Loucy (cell line): Measurements from ENCODE around the gene JADE2.
"Not testable (repeated sequence)": the region's sequence is repeated elsewhere in the genome, so short reads cannot be mapped to it uniquely, and the experiment has no call there.

Source experiments
- H2AFZ ChIP-seq: fragments of 200-600 bp; sonication (generic); 2 replicates; pipeline ENCODE4 v1.6.0; 2016; ENCODE audit warnings: antibody characterized with exemption, mild to moderate bottlenecking, low read length, moderate library complexity
- H3F3A ChIP-seq: fragments of 200-600 bp; 2 replicates; pipeline ENCODE4 v1.6.0; 2016; ENCODE audit warnings: antibody characterized with exemption, low read depth, mild to moderate bottlenecking
- H3K27me3 ChIP-seq: fragments of 200-600 bp; sonication (generic); 2 replicates; pipeline ENCODE4 v1.6.1; 2014; ENCODE audit warnings: low read length, mild to moderate bottlenecking; ENCODE audit not compliant: insufficient read depth, poor library complexity, severe bottlenecking
- H3K36me3 ChIP-seq: fragments of 200-600 bp; sonication (generic); 2 replicates; pipeline ENCODE4 v1.6.1; 2016; ENCODE audit warnings: low read length; ENCODE audit not compliant: insufficient read depth
- H3K4me1 ChIP-seq: fragments of 200-600 bp; sonication (generic); 2 replicates; pipeline ENCODE4 v1.5.1; 2014; ENCODE audit warnings: low read length, mild to moderate bottlenecking; ENCODE audit not compliant: insufficient read depth, poor library complexity, severe bottlenecking
- H3K4me2 ChIP-seq: fragments of 200-600 bp; sonication (generic); 2 replicates; pipeline ENCODE4 v1.6.0; 2014; ENCODE audit warnings: antibody characterized with exemption, low read length, low read depth, mild to moderate bottlenecking; ENCODE audit not compliant: poor library complexity, severe bottlenecking
- H3K4me3 ChIP-seq: fragments of 200-600 bp; sonication (generic); 2 replicates; pipeline ENCODE4 v1.5.1; 2014; ENCODE audit warnings: low read length, mild to moderate bottlenecking, mixed read lengths; ENCODE audit not compliant: poor library complexity, severe bottlenecking
- H3K79me2 ChIP-seq: fragments of 200-600 bp; sonication (generic); 2 replicates; pipeline ENCODE4 v1.6.1; 2014; ENCODE audit warnings: low read length; ENCODE audit not compliant: insufficient read depth
- H3K9ac ChIP-seq: fragments of 200-600 bp; sonication (generic); 2 replicates; pipeline ENCODE4 v1.6.0; 2014; ENCODE audit warnings: mild to moderate bottlenecking, low read depth, low read length, moderate library complexity; ENCODE audit not compliant: poor library complexity, severe bottlenecking
- H3K9me2 ChIP-seq: fragments of 200-600 bp; sonication (generic); replicated peaks from 2 replicates; pipeline ENCODE4 v1.6.1; 2016; ENCODE audit warnings: low read depth, low read length, mixed read lengths
- H3K9me3 ChIP-seq: fragments of 200-600 bp; sonication (generic); 2 replicates; pipeline ENCODE4 v1.6.1; 2014; ENCODE audit warnings: mild to moderate bottlenecking, antibody characterized with exemption, low read length, low read depth; ENCODE audit not compliant: insufficient read depth
- H4K20me1 ChIP-seq: fragments of 200-600 bp; sonication (generic); 2 replicates; pipeline ENCODE4 v1.6.0; 2014; ENCODE audit warnings: antibody characterized with exemption, low read length, mild to moderate bottlenecking; ENCODE audit not compliant: insufficient read depth, poor library complexity, severe bottlenecking
- EZH2phosphoT487 ChIP-seq: fragments of 200-600 bp; IDR thresholded peaks from 2 replicates; pipeline ENCODE4 v1.6.1; 2018; ENCODE audit warnings: antibody characterized with exemption, mild to moderate bottlenecking, moderate library complexity, borderline replicate concordance
- TF ChIP-seq, protein P1 (sequence below): fragments of 200-600 bp; sonication (generic); conservative IDR thresholded peaks from 2 replicates; pipeline ENCODE4 v1.5.1; 2014; ENCODE audit warnings: mild to moderate bottlenecking, antibody characterized with exemption, low read length

The JADE2 gene

DNA sequence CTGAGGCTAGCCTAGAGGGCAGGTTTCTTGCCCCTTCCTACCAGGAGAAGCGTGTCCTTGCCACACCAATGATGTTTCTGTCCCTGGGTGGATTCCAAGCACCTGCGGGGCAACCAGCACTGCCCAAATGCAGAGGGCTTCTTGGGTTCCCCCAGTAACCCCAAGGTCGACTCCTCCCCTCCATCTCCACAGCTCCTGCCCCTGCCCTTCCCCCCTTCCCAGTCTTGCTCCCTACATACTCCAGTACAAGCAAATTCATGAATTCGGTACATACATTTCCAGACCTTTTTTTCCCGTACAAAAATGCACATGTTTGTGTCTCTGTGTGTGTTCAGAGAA, 12.8 kb upstream of the JADE2 start:
- no peak overlapping the region for H3K4me3 ChIP-seq
- no peaks in the 10 kb centered on the region for H3K79me2 ChIP-seq
- peak overlapping the region; percentile 36; the same call in 1 of the 2 replicates for H2AFZ ChIP-seq
- no peaks in the 10 kb centered on the region for H3K36me3 ChIP-seq
- H3K9me2 ChIP-seq, result no peaks in the 10 kb centered on the region
- no peak for TF ChIP-seq EZH2phosphoT487
- TF ChIP-seq, protein P1, sequence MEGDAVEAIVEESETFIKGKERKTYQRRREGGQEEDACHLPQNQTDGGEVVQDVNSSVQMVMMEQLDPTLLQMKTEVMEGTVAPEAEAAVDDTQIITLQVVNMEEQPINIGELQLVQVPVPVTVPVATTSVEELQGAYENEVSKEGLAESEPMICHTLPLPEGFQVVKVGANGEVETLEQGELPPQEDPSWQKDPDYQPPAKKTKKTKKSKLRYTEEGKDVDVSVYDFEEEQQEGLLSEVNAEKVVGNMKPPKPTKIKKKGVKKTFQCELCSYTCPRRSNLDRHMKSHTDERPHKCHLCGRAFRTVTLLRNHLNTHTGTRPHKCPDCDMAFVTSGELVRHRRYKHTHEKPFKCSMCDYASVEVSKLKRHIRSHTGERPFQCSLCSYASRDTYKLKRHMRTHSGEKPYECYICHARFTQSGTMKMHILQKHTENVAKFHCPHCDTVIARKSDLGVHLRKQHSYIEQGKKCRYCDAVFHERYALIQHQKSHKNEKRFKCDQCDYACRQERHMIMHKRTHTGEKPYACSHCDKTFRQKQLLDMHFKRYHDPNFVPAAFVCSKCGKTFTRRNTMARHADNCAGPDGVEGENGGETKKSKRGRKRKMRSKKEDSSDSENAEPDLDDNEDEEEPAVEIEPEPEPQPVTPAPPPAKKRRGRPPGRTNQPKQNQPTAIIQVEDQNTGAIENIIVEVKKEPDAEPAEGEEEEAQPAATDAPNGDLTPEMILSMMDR, result no peak
- no peak overlapping the region for H3K9ac ChIP-seq
- no peaks in the 10 kb centered on the region for H3K9me3 ChIP-seq
- no peaks in the 10 kb centered on the region for H4K20me1 ChIP-seq
- no peaks in the 10 kb centered on the region for H3F3A ChIP-seq
- H3K4me1 ChIP-seq, result peaks cover 12% of the 10 kb centered on the region
- H3K27me3 ChIP-seq, result no peaks in the 10 kb centered on the region
- H3K4me2 ChIP-seq, result no peak overlapping the region

DNA sequence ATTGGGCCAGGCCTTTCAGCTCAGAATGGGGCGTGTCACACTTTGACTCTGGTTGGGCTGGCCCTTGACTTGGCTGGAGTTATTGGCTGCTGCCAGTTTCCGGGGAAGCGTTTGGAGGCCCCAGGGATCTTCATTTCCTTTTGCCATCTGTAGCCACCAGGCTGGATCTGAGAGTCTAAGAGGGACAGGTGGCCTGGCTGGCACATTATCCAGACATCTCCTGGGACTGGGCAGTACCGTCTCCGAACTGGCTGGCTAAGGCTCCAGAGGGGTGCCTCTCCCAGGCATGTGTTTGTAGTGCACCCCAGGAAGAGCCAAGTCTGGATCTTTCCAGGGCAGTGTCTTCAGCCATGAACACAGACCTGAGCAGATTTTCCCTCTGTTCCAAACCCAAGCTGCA, 9.7 kb upstream of the JADE2 start:
- Histone ChIP-seq H3F3A (no peaks in the 10 kb centered on the region), H3K36me3 (no peaks in the 10 kb centered on the region), H3K27me3 (no peaks in the 10 kb centered on the region), H3K9me3 (no peaks in the 10 kb centered on the region), H2AFZ (no peak overlapping the region), H3K9me2 (no peaks in the 10 kb centered on the region), H3K4me1 (peaks cover 7% of the 10 kb centered on the region), H3K4me2 (no peak overlapping the region), H3K4me3 (no peak overlapping the region), H4K20me1 (no peaks in the 10 kb centered on the region), H3K79me2 (no peaks in the 10 kb centered on the region), H3K9ac (no peak overlapping the region)
- TF ChIP-seq, protein P1, result no peak
- TF ChIP-seq EZH2phosphoT487, result no peak

DNA sequence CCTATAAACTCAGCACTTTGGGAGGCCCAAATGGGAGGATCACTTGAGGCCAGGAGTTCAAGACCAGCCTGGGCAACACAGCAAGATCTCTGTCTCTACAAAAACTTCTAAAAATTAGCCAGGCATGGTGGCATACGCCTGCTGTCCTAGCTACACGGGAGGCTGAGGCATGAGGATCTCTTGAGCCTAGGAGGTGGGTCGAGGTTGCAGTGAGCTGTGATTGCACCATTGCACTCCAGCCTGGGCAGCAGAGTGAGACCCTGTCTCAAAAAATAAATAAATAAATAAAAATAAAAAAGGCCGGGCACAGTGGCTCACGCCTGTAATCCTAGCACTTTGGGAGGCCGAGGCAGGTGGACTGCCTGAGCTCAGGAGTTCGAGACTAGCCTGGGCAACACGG, 8.5 kb upstream of the JADE2 start:
- H3K9ac ChIP-seq, H3K36me3 ChIP-seq, H3K9me2 ChIP-seq, H4K20me1 ChIP-seq, H3F3A ChIP-seq, H3K4me3 ChIP-seq, H3K4me1 ChIP-seq, H3K4me2 ChIP-seq, H2AFZ ChIP-seq, H3K27me3 ChIP-seq, H3K9me3 ChIP-seq, H3K79me2 ChIP-seq: not testable (repeated sequence)

DNA sequence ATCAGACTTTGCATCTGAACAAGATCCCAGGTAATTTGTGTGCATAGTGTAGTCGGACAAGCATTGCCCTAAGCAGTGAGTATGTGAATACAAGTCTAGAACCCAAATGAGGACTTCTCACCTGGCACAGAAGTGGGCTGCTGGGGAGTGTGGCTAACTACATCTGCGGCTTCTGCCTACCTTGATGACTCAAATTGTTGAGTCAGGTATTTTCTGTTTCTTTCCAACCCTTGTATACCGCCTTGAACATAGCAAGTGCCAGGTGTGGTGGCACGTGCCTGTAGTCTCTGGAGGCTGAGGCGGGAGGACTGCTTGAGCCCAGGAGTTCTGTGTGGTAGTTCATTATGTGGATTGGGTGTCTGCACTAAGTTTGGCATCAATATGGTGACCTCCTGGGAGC, 7.9 kb upstream of the JADE2 start:
- Histone ChIP-seq H3K9ac (no peak overlapping the region), H3F3A (no peaks in the 10 kb centered on the region), H3K4me2 (no peak overlapping the region), H3K79me2 (no peaks in the 10 kb centered on the region), H3K4me1 (peaks cover under 1% of the 10 kb centered on the region), H2AFZ (no peak overlapping the region), H3K9me2 (no peaks in the 10 kb centered on the region), H3K9me3 (no peaks in the 10 kb centered on the region), H4K20me1 (no peaks in the 10 kb centered on the region), H3K27me3 (no peaks in the 10 kb centered on the region), H3K36me3 (no peaks in the 10 kb centered on the region), H3K4me3 (no peak overlapping the region)
- TF ChIP-seq, protein P1, result no peak
- no peak for TF ChIP-seq EZH2phosphoT487
